Parathyroid adenoma (tissue), 2 donors: ENCODE data around the gene PDXDC1.

ENCODE experiments used
- H2AFZ ChIP-seq: fragments of 300-600 bp; sonication (generic); one replicate; pipeline ENCODE4 v1.7.0; 2017; ENCODE audit warnings: antibody characterized with exemption, mild to moderate bottlenecking
- H3K27ac ChIP-seq: fragments of 300-600 bp; sonication (generic); one replicate; pipeline ENCODE4 v1.7.0; 2017
- H3K27me3 ChIP-seq: fragments of 300-600 bp; sonication (generic); one replicate; pipeline ENCODE4 v1.7.0; 2017; ENCODE audit warnings: low read length; ENCODE audit not compliant: control insufficient read depth, insufficient read depth
- H3K36me3 ChIP-seq: fragments of 300-600 bp; sonication (generic); one replicate; pipeline ENCODE4 v1.7.0; 2017; ENCODE audit warnings: low read length; ENCODE audit not compliant: control insufficient read depth, insufficient read depth
- H3K4me1 ChIP-seq: fragments of 300-600 bp; sonication (generic); one replicate; pipeline ENCODE4 v1.7.0; 2017; ENCODE audit warnings: control low read depth
- H3K4me2 ChIP-seq: fragments of 300-600 bp; sonication (generic); one replicate; pipeline ENCODE4 v1.7.0; 2017; ENCODE audit warnings: low read length
- H3K4me3 ChIP-seq: fragments of 300-600 bp; sonication (generic); one replicate; pipeline ENCODE4 v1.7.0; 2017; ENCODE audit warnings: low read depth, low read length
- H3K79me2 ChIP-seq: fragments of 300-600 bp; sonication (generic); one replicate; pipeline ENCODE4 v1.7.0; 2017; ENCODE audit warnings: control low read depth
- H3K9ac ChIP-seq: fragments of 300-600 bp; sonication (generic); one replicate; pipeline ENCODE4 v1.7.0; 2017; ENCODE audit warnings: mild to moderate bottlenecking
- H3K9me3 ChIP-seq: fragments of 300-600 bp; sonication (generic); one replicate; pipeline ENCODE4 v1.7.0; 2017; ENCODE audit warnings: low read length; ENCODE audit not compliant: control insufficient read depth
- CTCF ChIP-seq: fragments of 300-600 bp; sonication (generic); IDR thresholded peaks from one replicate; pipeline ENCODE4 v1.7.0; 2017; ENCODE audit warnings: antibody characterized with exemption, mild to moderate bottlenecking
- donor health status: primary hyperparathyroidism.

Gene PDXDC1

GRCh38 chr16:15033309-15033707, 58.5 kb downstream of the PDXDC1 start:
- Histone ChIP-seq H3K4me3 (no peak overlapping the region), H3K4me1 (no peaks in the 10 kb centered on the region), H3K27ac (no peak overlapping the region), H3K27me3 (no peaks in the 10 kb centered on the region), H3K4me2 (no peak overlapping the region), H3K9me3 (no peaks in the 10 kb centered on the region), H2AFZ (no peak overlapping the region), H3K9ac (no peak overlapping the region), H3K36me3 (no peaks in the 10 kb centered on the region), H3K79me2 (no peaks in the 10 kb centered on the region)
- TF ChIP-seq CTCF, result no peak

- Histone ChIP-seq H3K9ac (no peak overlapping the region), H3K4me2 (no peak overlapping the region), H3K4me3 (no peak overlapping the region), H2AFZ (no peak overlapping the region), H3K4me1 (no peaks in the 10 kb centered on the region), H3K27ac (no peak overlapping the region), H3K9me3 (no peaks in the 10 kb centered on the region), H3K79me2 (no peaks in the 10 kb centered on the region), H3K27me3 (no peaks in the 10 kb centered on the region), H3K36me3 (no peaks in the 10 kb centered on the region)
- no peak for TF ChIP-seq CTCF
Observed at GRCh38 chr16:15034266-15035162, 59.7 kb downstream of the PDXDC1 start.

- no peaks in the 10 kb centered on the region for H3K79me2 ChIP-seq
- no peak overlapping the region for H3K27ac ChIP-seq
- no peak for TF ChIP-seq CTCF
Observed at GRCh38 chr16:15035163-15035729, 60.4 kb downstream of the PDXDC1 start.

GRCh38 chr16:15037003-15037402, 62.2 kb downstream of the PDXDC1 start:
- TF ChIP-seq CTCF, result no peak
- no peaks in the 10 kb centered on the region for H3K36me3 ChIP-seq
- H3K79me2 ChIP-seq, result no peaks in the 10 kb centered on the region
- H3K9me3 ChIP-seq, result no peaks in the 10 kb centered on the region
- H3K27me3 ChIP-seq, result no peaks in the 10 kb centered on the region
- H2AFZ ChIP-seq, result no peak overlapping the region
- no peak overlapping the region for H3K4me2 ChIP-seq
- H3K4me1 ChIP-seq, result no peaks in the 10 kb centered on the region
- H3K9ac ChIP-seq, result no peak overlapping the region
- H3K4me3 ChIP-seq, result no peak overlapping the region
- no peak overlapping the region for H3K27ac ChIP-seq

More at GRCh38 chr16:15035163-15035729, 60.4 kb downstream of the PDXDC1 start:
- no peaks in the 10 kb centered on the region for H3K27me3 ChIP-seq
- H3K4me2 ChIP-seq, result no peak overlapping the region
- no peak overlapping the region for H3K9ac ChIP-seq
- H3K4me1 ChIP-seq, result no peaks in the 10 kb centered on the region
- H3K9me3 ChIP-seq, result no peaks in the 10 kb centered on the region
- no peaks in the 10 kb centered on the region for H3K36me3 ChIP-seq
- no peak overlapping the region for H3K4me3 ChIP-seq
- no peak overlapping the region for H2AFZ ChIP-seq
